ENCODE measurements around the gene PRDX1.
"Not testable (repeated sequence)": the region's sequence is repeated elsewhere in the genome, so short reads cannot be mapped to it uniquely, and the experiment has no call there.

PRDX1 gene

GRCh38 chr1:45522324-45523104 lies 830 bp upstream of the PRDX1 start:
- Histone ChIP-seq H3K4me1 (ENCODE audit: low read length) (peaks cover 11% of the 10 kb centered on the region), H3K4me2 (ENCODE audit: low read depth, low read length) (peak overlapping the region; percentile 64), H3K36me3 (replicated peaks; ENCODE audit: insufficient read depth, low read length) (peaks cover 3% of the 10 kb centered on the region; the same call in 1 of the 2 replicates), H3K9me2 (replicated peaks; ENCODE audit: insufficient read depth, low read length) (no peaks in the 10 kb centered on the region), H3F3A (ENCODE audit: insufficient read depth, low read length) (peaks cover 25% of the 10 kb centered on the region), H3K27ac (ENCODE audit: low read length) (peak overlapping the region; percentile 55; the same call in 1 of the 2 replicates), H2AFZ (ENCODE audit: low read length) (peak overlapping the region; percentile 86), H3K79me2 (ENCODE audit: low read length) (peaks cover 39% of the 10 kb centered on the region), H3K9ac (ENCODE audit: low read length) (peak overlapping the region; percentile 85), H3K27me3 (replicated peaks; ENCODE audit: insufficient read depth, low read length) (no peaks in the 10 kb centered on the region), H3K9me3 (replicated peaks; ENCODE audit: insufficient read depth, low read length) (no peaks in the 10 kb centered on the region), H3K4me3 (ENCODE audit: low read length) (peak overlapping the region; percentile 95), H4K20me1 (ENCODE audit: insufficient read depth, low read length) (no peaks in the 10 kb centered on the region)
- DNase-seq = no peak
- no peak for TF ChIP-seq EZH2phosphoT487 (IDR thresholded peaks at IDR 0.05; ENCODE audit: low read length)

DNA sequence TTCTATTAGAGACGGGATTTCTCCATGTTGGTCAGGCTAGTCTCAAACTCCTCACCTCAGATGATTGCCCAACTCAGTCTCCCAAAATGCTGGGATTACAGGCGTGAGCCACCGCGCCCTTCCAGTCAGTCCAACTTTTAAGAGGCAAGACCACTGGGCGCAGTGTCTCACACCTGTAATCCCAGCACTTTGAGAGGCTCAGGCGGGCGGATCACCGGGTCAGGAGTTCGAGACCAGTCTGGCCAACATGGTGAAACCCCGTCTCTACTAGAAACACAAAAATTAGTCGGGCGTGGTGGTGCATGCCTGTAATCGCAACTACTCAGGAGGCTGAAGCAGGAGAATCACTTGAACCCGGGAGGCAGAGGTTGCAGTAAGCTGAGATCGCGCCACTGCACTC lies 1.9 kb downstream of the PRDX1 start:
- Histone ChIP-seq H3K4me2 (ENCODE audit: low read depth, low read length) (peak overlapping the region; percentile 49; the same call in 1 of the 2 replicates), H3K4me1 (ENCODE audit: low read length) (peaks cover 15% of the 10 kb centered on the region), H3K36me3 (replicated peaks; ENCODE audit: insufficient read depth, low read length) (peaks cover 16% of the 10 kb centered on the region), H3K9ac (ENCODE audit: low read length) (peak overlapping the region; percentile 1; the same call in 1 of the 2 replicates), H3K4me3 (ENCODE audit: low read length) (peak overlapping the region; percentile 29), H3K79me2 (ENCODE audit: low read length) (peaks cover 63% of the 10 kb centered on the region), H3K27ac (ENCODE audit: low read length) (peak overlapping the region; percentile 57; the same call in 1 of the 2 replicates), H3F3A (ENCODE audit: insufficient read depth, low read length) (peaks cover 29% of the 10 kb centered on the region)
- H3K27me3 ChIP-seq (replicated peaks; ENCODE audit: insufficient read depth, low read length); DNase-seq; H3K9me2 ChIP-seq (replicated peaks; ENCODE audit: insufficient read depth, low read length); H3K9me3 ChIP-seq (replicated peaks; ENCODE audit: insufficient read depth, low read length); H4K20me1 ChIP-seq (ENCODE audit: insufficient read depth, low read length); H2AFZ ChIP-seq (ENCODE audit: low read length): not testable (repeated sequence)

DNA sequence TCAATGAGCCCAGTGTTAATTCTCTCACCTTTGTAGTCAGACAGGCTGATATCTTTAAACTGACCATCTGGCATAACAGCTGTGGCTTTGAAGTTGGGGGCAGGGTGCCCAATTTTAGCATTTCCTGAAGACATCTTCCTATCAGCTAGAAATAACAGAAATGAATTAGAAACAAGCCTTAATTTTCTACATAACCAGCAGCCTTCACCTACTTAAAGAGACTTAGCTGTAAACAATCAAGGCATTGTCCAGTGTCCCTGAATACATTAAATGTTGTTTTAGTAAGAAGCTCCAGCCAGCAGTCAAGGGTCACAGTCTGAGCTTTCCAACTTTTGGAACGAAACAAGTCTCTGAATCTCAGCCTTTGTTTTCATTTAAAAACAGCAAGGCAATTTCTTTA lies 2.8 kb downstream of the PRDX1 start:
- TF ChIP-seq EZH2phosphoT487 (IDR thresholded peaks at IDR 0.05; ENCODE audit: low read length) = no peak
- TF ChIP-seq CTCF (IDR thresholded peaks at IDR 0.05; ENCODE audit: low read length) = no peak
- TF ChIP-seq EZH2 (optimal IDR thresholded peaks at IDR 0.05; ENCODE audit: low read depth, low read length) = no peak
- Histone ChIP-seq H3K27ac (ENCODE audit: low read length) (peak overlapping the region; percentile 57; the same call in 1 of the 2 replicates), H3K4me3 (ENCODE audit: low read length) (peak overlapping the region; percentile 29), H3K4me2 (ENCODE audit: low read depth, low read length) (peak overlapping the region; percentile 49), H3K9ac (ENCODE audit: low read length) (peak overlapping the region; percentile 1; the same call in 1 of the 2 replicates), H4K20me1 (ENCODE audit: insufficient read depth, low read length) (no peaks in the 10 kb centered on the region), H2AFZ (ENCODE audit: low read length) (no peak overlapping the region), H3F3A (ENCODE audit: insufficient read depth, low read length) (peaks cover 29% of the 10 kb centered on the region), H3K4me1 (ENCODE audit: low read length) (peaks cover 15% of the 10 kb centered on the region), H3K79me2 (ENCODE audit: low read length) (peaks cover 70% of the 10 kb centered on the region), H3K36me3 (replicated peaks; ENCODE audit: insufficient read depth, low read length) (peaks cover 21% of the 10 kb centered on the region), H3K27me3 (replicated peaks; ENCODE audit: insufficient read depth, low read length) (no peaks in the 10 kb centered on the region), H3K9me2 (replicated peaks; ENCODE audit: insufficient read depth, low read length) (no peaks in the 10 kb centered on the region), H3K9me3 (replicated peaks; ENCODE audit: insufficient read depth, low read length) (no peaks in the 10 kb centered on the region)
- DNase-seq = peak; percentile 67

- Histone ChIP-seq H3K36me3 (replicated peaks; ENCODE audit: insufficient read depth, low read length) (peaks cover 21% of the 10 kb centered on the region), H3K4me3 (ENCODE audit: low read length) (peak overlapping the region; percentile 29; the same call in 1 of the 2 replicates), H3K4me1 (ENCODE audit: low read length) (peaks cover 15% of the 10 kb centered on the region), H3K27ac (ENCODE audit: low read length) (peak overlapping the region; percentile 57; the same call in 1 of the 2 replicates), H3F3A (ENCODE audit: insufficient read depth, low read length) (peaks cover 29% of the 10 kb centered on the region), H3K4me2 (ENCODE audit: low read depth, low read length) (peak overlapping the region; percentile 49), H3K79me2 (ENCODE audit: low read length) (peaks cover 70% of the 10 kb centered on the region)
- H3K9me3 ChIP-seq (replicated peaks; ENCODE audit: insufficient read depth, low read length); H4K20me1 ChIP-seq (ENCODE audit: insufficient read depth, low read length); H3K9me2 ChIP-seq (replicated peaks; ENCODE audit: insufficient read depth, low read length); H3K27me3 ChIP-seq (replicated peaks; ENCODE audit: insufficient read depth, low read length); H3K9ac ChIP-seq (ENCODE audit: low read length); DNase-seq; H2AFZ ChIP-seq (ENCODE audit: low read length): not testable (repeated sequence)
These were observed 3.3 kb downstream of the PRDX1 start for GRCh38 chr1:45518366-45518765.
